ENCODE results near the gene P4HB. TPM values are rescaled to one million over a fixed set of nuclear protein-coding genes. Genes with fewer than 3 reads are reported as not detected.

Gene P4HB
- total RNA-seq, 4 donors from 2014 or later: 548 to 1,124 (median 681) TPM

DNA sequence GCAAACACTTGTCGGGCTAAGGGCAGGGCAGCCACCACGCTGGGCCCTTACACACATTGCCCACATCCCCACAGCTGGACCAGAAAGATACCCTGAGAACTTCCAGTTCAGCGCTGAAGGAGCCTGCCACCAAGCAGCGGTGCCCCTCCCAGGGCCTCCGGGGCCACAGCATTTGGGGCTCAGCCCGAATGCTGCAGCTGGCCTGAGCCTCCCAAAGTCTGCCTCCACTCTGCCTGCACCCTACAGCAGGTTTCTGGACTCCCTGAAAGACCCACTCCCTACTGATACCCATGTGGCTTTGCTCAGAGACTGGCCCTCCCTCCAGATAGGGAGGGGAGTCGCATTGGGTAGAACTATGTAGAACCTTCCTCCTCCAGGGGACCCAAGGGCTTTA, 28.8 kb downstream of the P4HB start:
- Histone ChIP-seq H3K27ac (no peak overlapping the region), H3K36me3 (no peaks in the 10 kb centered on the region), H3K27me3 (no peaks in the 10 kb centered on the region), H3K4me1 (peaks cover 16 to 28% of the 10 kb centered on the region in 2 donors), H3K4me3 (replicated peaks in 1 of 3) (no peak overlapping the region), H3K9me3 (no peaks in the 10 kb centered on the region)
- no peak for DNase-seq
- intact Hi-C loops (cut with DNase I): no loop called here
- TF ChIP-seq POLR2A (IDR thresholded peaks at IDR 0.05): no peak
- TF ChIP-seq, protein P1, sequence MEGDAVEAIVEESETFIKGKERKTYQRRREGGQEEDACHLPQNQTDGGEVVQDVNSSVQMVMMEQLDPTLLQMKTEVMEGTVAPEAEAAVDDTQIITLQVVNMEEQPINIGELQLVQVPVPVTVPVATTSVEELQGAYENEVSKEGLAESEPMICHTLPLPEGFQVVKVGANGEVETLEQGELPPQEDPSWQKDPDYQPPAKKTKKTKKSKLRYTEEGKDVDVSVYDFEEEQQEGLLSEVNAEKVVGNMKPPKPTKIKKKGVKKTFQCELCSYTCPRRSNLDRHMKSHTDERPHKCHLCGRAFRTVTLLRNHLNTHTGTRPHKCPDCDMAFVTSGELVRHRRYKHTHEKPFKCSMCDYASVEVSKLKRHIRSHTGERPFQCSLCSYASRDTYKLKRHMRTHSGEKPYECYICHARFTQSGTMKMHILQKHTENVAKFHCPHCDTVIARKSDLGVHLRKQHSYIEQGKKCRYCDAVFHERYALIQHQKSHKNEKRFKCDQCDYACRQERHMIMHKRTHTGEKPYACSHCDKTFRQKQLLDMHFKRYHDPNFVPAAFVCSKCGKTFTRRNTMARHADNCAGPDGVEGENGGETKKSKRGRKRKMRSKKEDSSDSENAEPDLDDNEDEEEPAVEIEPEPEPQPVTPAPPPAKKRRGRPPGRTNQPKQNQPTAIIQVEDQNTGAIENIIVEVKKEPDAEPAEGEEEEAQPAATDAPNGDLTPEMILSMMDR (IDR thresholded peaks at IDR 0.05): no peak
- WGBS, 2 donors: 81 to 90% methylated on average over 3 of the region's 7 CpGs

DNA sequence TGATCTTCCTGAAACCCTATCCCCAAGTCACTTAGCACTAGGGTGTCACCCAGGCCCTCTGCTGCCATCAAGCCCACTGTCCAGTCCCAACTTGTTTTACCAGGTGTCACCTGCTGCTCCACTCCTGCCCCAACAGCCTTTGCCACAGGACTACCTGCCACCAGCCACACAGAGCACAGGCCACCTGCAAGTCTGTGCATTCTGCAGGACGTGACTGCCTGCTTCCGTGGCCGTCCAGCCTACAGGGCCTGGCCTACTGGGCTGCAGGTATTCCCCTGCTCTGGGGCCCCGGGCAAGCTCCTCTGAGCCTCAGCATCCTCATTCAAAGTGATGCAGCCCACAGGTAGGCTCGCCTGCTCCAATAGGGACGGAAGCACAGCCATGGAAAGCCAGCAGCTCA, 30.5 kb downstream of the P4HB start:
- Histone ChIP-seq H3K36me3 (no peaks in the 10 kb centered on the region), H3K4me3 (replicated peaks in 1 of 3) (no peak overlapping the region), H3K4me1 (peaks cover 16 to 28% of the 10 kb centered on the region in 2 donors), H3K27me3 (no peaks in the 10 kb centered on the region), H3K9me3 (no peaks in the 10 kb centered on the region), H3K27ac (no peak overlapping the region)
- no peak for TF ChIP-seq POLR2A (IDR thresholded peaks at IDR 0.05)
- TF ChIP-seq, protein P1 (IDR thresholded peaks at IDR 0.05): no peak
- intact Hi-C loops (cut with DNase I): no loop called here
- 85 to 88% methylated on average over 6 of the region's 6 CpGs for WGBS, 2 donors
- no peak for DNase-seq

DNA sequence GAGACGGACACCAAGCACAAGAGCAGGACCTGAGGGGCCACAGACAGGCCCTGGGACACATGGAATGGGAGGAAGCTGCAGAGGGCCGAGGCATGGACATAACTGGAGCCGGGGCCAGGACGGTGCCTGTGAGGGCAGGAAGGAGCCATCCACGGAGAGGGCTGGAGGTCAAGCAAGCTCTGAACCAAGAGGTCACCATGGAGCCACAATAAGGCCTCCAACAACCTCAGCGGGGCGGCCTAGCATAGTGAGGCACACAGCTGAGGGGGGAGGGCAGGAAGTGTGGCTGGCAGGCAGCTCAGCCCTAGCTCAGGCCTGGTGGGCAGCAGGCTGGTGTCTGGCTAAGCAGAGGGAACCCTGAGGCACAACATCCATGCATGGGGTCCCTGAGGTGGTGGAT, 31.7 kb downstream of the P4HB start:
- Histone ChIP-seq H3K9me3 (no peaks in the 10 kb centered on the region), H3K4me1 (peaks cover 6 to 16% of the 10 kb centered on the region in 2 donors), H3K36me3 (peaks cover 0 to 4% of the 10 kb centered on the region in 2 donors), H3K27ac (no peak overlapping the region), H3K4me3 (replicated peaks in 1 of 3) (no peak overlapping the region), H3K27me3 (no peaks in the 10 kb centered on the region)
- intact Hi-C loops (cut with DNase I): no loop called here
- 65 to 73% methylated on average over 6 to 7 of the region's 7 CpGs for WGBS, 2 donors
- TF ChIP-seq, protein P1 (IDR thresholded peaks at IDR 0.05): no peak
- no peak for TF ChIP-seq POLR2A (IDR thresholded peaks at IDR 0.05)
- DNase-seq: no peak

DNA sequence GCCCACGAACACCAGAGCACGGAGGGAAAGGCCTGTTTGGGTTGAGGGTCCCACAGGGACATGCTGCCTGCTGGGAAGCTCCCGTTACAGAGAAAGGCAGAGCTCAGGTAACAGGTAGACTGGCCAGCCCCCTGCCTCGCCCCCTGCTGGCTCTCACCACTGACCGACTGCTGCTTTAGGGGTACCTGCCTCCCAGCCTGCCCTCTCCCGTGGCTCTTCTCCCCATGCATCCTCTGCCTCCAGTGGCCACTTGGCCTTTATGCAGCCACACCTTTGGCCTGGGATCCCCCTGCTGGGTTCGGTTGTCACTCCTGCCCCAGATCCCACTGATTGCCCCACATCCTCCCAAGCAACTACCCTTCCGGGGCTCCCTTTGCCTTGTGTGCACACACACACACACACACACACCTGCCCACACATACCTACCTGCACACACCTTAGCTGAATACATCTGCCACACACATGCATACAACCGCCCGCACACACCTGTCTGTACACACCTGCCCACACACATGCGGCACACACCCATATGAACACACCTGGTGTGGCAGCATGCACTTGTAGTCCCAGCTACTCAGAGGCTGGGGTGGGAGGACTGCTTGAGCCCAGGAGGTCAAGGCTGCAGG, 34.4 kb downstream of the P4HB start:
- TF ChIP-seq POLR2A (IDR thresholded peaks at IDR 0.05): no peak
- TF ChIP-seq, protein P1 (IDR thresholded peaks at IDR 0.05): no peak
- Histone ChIP-seq H3K36me3 (peaks cover 0 to 13% of the 10 kb centered on the region in 2 donors), H3K4me3 (replicated peaks in 1 of 3) (no peak overlapping the region), H3K27me3 (no peaks in the 10 kb centered on the region), H3K9me3 (no peaks in the 10 kb centered on the region), H3K27ac (no peak overlapping the region), H3K4me1 (peaks cover 0 to 6% of the 10 kb centered on the region in 2 donors)
- 78 to 89% methylated on average over 10 to 11 of the region's 11 CpGs for WGBS, 2 donors
- intact Hi-C loops (cut with DNase I): no loop called here
- no peak for DNase-seq

DNA sequence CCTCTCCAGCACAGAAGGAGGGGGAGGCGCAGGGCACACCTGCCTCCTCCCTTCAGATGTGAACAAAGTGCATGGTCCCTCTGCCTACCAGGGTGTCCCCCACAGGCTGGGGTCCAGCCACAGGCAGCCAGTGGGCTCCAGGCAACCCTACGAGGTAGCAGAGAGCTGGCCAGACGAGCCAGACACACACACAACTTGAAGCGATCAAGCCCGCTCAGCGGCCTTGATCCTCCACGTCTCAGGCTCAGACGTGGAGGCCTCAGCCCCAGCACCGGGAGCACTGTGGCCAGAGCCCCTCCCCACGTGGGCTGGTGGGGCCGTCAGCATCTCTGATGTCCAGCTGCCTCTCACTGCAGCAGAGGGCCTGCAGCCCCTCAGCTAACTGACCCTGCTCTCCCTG, 35.7 kb downstream of the P4HB start:
- no peak for DNase-seq
- Histone ChIP-seq H3K27me3 (no peaks in the 10 kb centered on the region), H3K4me3 (replicated peaks in 1 of 3) (no peak overlapping the region), H3K27ac (no peak overlapping the region), H3K9me3 (no peaks in the 10 kb centered on the region), H3K4me1 (peaks cover 0 to 6% of the 10 kb centered on the region in 2 donors), H3K36me3 (peaks cover 0 to 13% of the 10 kb centered on the region in 2 donors)
- intact Hi-C loops (cut with DNase I): no loop called here
- 86% methylated on average over 1 of the region's 11 CpGs; no CpG with 5 or more reads in 1 of the 2 donors for WGBS, 2 donors
- no peak for TF ChIP-seq POLR2A (IDR thresholded peaks at IDR 0.05)
- TF ChIP-seq, protein P1 (IDR thresholded peaks at IDR 0.05): no peak
